Measurements from ENCODE around the gene DNAJB2. TPM values are rescaled to one million over a fixed set of nuclear protein-coding genes. Genes with fewer than 3 reads are reported as not detected.
"Not testable (repeated sequence)": the region's sequence is repeated elsewhere in the genome, so short reads cannot be mapped to it uniquely, and the experiment has no call there.

DNAJB2 gene
- total RNA-seq, 2 donors from 2014 or later = 64.2 to 67.6 TPM

DNA sequence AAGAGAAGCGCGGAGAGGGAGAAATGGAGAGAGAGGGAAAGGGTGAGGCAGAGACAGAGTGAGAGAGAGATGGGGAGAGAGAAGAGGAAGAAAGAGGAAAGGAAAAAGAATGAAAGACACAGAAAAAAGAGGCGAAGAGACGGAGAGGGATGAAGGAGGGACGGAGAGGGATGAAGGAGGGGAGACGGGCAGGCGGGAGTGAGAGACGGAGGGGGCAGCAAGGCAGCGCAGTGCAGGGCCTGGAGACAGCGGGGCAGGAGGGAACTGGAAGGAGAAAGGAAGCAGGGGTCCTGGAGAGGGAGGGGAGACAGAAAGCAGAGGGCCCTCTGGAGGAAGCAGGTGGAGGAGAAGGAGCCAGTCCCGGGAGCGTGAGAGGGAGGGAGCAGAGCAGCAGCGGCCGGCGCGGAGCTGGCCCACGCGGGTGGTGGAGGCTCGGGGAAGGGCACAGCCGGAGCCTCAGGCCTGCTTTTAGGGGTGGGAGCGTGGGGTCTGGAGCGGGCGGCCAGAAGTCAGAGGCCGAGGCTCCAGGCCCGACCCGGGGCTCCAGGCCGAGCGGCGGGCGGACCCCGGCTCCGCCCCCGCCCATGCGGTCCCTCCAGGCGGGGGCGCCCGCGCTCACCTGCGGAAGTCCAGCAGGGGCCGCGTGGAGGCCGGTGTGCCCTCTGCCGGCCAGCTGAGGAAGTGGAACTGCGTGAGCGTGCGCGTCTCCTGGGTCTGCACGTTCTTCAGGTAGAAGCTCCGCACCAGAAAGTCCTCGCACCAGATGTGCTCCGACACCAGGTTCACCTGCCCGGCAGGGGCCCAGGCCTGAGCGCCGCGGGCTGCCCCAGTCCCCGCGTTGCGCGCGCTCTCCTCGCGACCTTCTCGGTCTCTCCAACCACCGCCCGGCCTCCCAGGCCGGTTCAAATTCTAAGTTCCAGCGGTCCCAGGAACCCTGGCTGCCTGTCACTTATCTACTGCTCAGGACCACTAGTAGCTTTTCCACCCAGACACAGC, 15.5 kb downstream of the DNAJB2 start:
- ATAC-seq (peak; percentile 91), DNase-seq (peak; percentile 75 to 92)
- intact Hi-C loops (cut with DNase I, micrococcal nuclease) = loop anchor here in 1 of 2 donors (10.0 kb wide), 1 partner anchor 130 kb away; the partner anchor contains the start of gene NHEJ1

DNA sequence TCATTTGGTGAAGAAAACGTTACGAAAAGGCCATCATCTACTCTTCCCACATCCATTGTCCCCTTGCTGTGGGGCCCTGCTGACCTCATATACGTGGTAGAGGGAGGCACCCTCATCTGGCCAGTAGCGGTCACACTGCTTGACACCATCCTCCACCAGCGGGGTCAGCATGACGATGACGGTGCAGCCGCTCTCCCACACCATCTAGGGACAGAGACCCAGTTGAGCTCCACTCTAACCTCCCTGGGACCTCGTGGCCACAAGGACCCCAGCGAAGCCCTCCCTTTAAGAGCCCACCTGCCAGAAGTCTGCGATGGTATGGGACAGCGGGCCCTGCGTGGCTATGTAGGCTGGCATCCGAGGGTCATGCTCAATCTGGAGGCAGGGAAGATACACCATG, 17.0 kb downstream of the DNAJB2 start:
- intact Hi-C loops (cut with DNase I, micrococcal nuclease) = loop anchor here in 1 of 2 donors (10.0 kb wide), 1 partner anchor 131 kb away; the partner anchor contains the start of gene NHEJ1
- DNase-seq = peak in 1 of 2 donors; percentile 20
- no peak for ATAC-seq

DNA sequence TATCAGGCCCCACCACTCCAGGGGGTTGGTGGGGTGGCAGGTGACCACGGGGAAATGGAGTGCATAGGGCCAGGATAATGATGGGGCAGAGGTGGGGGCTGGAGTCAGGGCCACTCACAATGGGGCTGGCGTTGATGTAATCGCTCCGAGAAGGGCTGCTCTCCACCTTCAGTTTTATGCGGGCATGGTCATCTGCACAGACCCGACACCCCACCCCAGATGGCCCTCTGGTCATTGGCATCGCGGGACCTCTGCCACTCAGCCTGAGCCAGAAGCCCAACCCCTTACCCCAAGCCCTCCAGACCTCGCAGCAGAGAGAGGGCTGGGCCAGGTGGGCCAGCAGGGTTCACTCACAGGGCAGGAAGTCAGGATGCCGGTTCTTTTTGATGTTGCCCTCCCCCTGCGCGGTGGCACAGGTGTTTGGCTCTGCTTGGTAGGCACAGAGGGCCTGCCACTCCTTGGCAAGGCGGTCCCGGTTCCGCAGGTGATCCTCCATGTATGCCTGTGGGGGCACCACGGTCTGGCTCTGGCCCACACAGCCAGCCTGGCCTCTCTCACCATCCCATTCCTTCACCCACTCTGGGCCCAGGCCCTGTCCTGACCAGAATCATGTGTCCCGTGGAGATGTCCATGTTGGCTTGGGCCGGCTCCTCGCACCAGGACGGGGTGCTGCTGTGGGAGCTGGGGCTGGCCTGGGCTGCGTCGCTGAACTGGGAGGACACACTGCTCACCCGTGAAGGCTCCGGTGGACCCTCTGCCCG, 17.6 kb downstream of the DNAJB2 start:
- intact Hi-C loops (cut with DNase I, micrococcal nuclease) = loop anchor here in 1 of 2 donors (10.0 kb wide), 1 partner anchor 132 kb away; the partner anchor contains the start of gene NHEJ1
- peak in 1 of 2 donors; percentile 21 for DNase-seq
- no peak for ATAC-seq

DNA sequence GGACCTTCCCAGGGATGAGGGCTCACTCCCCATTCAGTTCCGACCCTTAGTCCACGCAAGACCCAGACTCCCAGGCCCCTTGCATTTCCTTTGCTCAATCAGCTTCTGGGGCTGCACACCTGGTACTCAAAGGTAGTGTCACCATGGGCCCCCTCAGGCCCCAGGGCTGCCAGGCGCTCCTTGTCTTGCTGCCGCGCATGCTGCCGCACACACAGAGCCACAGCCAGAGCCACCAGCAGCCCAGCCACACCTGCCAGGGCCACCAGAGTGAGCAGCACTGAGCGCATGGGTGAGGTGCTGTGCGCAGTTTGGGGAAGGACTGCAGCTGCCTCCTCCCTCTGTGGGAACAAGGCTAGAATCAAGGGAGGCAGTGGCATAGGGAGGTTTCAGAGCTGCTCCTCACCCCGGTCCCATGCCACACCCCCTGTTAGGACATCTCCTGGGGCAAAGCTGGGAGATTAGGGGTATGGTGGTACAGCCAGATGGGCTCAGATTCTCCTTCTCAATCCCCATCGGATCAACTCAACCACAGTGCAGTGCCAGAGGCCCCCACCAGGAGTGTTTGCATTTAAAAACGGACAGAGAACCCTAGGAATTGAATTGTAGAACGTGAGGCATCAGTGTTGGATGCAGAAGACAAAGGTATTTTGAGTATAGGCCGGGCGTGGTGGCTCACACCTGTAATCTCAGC, 18.7 kb downstream of the DNAJB2 start:
- DNase-seq = no peak
- ATAC-seq = no peak
- intact Hi-C loops (cut with DNase I, micrococcal nuclease) = loop anchor here (2.0 to 10.0 kb wide), 2 partner anchors 133 to 137 kb away; partner anchors contain the start of gene NHEJ1 (in 2 of the 2)

DNA sequence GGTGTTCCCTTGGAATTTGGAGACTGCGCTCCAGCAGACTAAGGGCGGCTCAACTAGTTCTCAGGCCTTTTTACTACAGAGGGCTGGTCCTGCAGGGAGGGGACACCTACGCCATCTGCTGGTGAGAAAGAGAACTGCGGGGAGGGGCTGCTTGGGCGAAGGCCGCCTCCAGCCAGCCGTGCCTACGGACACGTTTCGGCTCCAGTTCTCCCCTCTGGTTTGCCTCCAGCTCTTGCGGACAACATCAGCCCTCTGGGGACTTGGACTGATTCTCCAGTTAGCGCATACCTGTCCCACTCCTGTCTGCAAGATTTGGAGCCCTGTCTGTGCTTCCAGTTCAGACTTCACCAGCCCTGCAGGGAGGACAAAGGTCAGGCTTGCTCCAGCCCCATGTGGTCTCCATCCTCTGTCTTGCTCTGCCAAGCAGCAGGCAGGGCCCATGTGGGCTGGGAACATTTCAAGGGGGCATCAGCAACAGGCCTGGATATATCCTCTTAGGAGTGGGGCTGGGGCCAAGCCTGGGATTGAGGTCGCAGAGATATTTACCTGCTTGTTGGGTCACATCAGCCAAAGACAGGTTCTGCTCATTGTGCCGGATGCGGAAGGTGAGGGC, 19.7 kb downstream of the DNAJB2 start:
- DNase-seq (peak; percentile 78 to 91), ATAC-seq (peak; percentile 70)
- intact Hi-C loops (cut with DNase I, micrococcal nuclease) = loop anchor here (2.0 to 10.0 kb wide), 2 partner anchors 134 to 138 kb away; partner anchors contain the start of gene NHEJ1 (in 2 of the 2)

DNA sequence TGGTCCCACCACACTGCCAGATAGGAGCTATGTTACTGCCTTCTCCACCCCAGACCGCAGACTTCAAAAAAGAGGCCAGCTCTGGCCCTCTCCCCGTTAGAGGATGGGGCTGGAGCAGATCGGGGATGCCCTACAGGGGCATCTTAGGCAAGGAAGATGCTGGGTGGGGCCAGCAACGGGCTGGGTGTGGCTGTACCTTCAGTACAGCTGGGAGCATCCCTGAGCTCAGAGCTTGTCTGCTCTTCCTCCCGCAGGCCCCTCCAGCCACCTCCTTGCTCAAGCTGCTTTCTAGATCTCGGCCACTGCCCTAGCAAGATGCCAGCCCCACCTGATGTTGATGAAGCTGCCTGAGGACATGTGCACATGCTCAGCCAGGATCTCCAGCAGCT, 20.2 kb downstream of the DNAJB2 start:
- ATAC-seq (no peak), DNase-seq (no peak)
- intact Hi-C loops (cut with DNase I, micrococcal nuclease) = loop anchor here (2.0 to 10.0 kb wide), 2 partner anchors 135 to 139 kb away; partner anchors contain the start of gene NHEJ1 (in 2 of the 2)

DNA sequence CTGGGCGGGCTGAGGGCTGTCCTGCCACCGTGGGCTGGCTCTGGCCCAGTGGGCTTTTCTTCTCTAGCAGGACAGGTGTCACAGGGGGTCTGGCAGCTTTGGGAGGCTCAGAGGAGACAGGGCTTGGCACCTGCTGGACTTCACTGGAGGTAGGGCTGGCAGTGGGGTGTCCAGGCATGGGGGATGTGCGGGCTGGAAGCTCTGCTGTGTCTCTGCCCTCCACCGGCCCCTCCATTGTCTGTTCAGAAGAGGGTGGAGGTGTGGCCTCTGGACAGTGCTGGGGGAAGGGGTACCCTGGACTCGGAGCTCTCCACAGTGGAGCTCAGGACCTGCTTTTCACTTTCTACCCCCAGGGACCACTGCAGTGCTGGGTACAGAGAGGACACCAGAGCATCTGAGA, 20.9 kb downstream of the DNAJB2 start:
- intact Hi-C loops (cut with DNase I, micrococcal nuclease) = no loop called here
- DNase-seq = no peak
- no peak for ATAC-seq

DNA sequence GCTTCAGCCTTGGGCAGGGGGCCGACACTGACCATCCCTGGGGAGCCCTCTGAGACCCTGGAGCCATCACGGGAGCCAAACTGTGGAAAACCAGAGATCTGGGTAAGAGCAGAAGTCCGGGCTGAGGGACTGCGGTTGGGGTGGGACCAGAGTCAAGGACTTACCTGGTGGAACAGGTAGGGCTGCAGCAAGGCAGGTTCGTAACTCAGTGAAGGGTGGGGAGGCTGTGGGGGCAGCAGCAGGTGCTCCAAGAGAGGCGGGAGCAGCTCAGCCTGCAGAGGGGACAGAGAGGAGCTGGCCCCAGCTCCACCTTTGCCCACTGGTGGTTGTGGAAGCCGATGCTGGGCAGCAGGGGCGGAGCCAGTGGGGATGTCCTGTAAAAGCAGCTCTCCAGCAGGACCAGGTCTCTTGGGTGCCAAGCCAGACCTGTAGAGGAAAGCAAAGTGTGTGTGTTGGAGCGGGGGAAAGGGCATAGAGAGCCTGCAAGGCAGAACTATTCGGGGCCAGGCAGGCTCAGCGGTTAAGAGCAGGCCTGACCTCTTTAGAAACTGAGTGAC, 23.3 kb downstream of the DNAJB2 start:
- DNase-seq (no peak), ATAC-seq (no peak)
- intact Hi-C loops (cut with DNase I, micrococcal nuclease) = no loop called here

DNA sequence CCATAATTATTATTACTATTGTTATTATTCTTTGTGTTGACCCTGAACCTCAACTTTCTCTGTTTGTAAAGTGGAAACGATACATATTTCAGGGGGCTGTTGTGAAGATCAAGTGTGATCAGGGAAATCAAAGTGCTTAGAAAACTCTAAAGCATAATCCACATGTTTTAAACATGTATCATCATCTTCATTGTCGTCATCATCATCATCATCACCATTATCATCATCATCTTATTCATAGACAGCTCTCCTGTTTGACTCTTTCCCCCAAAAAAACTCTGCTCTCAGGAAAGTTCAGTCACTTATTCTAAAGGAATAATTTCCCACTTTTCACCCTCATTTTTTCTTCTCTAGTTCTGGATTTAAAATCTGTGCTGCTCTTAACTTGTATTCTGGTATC, 25.1 kb downstream of the DNAJB2 start:
- no peak for ATAC-seq
- DNase-seq = no peak
- intact Hi-C loops (cut with DNase I, micrococcal nuclease) = no loop called here

DNA sequence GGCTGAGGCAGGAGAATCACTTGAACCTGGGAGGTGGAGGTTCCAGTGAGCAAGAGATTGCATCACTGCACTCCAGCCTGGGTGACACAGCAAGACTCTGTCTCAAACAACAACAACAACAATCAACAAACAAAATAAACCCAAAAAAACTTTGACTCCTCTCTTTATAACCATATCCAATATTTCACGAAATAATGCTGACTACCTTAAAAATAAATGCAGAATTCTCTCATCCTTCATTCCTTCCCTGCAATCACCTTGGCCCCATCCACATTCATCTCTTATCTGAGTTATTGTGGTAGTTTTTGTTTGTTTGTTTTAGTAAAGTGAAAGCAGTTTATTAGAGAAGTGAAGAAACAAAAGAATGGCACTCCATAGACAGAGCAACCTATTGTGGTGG, 26.9 kb downstream of the DNAJB2 start:
- no peak for ATAC-seq
- intact Hi-C loops (cut with DNase I, micrococcal nuclease) = no loop called here
- no peak for DNase-seq

DNA sequence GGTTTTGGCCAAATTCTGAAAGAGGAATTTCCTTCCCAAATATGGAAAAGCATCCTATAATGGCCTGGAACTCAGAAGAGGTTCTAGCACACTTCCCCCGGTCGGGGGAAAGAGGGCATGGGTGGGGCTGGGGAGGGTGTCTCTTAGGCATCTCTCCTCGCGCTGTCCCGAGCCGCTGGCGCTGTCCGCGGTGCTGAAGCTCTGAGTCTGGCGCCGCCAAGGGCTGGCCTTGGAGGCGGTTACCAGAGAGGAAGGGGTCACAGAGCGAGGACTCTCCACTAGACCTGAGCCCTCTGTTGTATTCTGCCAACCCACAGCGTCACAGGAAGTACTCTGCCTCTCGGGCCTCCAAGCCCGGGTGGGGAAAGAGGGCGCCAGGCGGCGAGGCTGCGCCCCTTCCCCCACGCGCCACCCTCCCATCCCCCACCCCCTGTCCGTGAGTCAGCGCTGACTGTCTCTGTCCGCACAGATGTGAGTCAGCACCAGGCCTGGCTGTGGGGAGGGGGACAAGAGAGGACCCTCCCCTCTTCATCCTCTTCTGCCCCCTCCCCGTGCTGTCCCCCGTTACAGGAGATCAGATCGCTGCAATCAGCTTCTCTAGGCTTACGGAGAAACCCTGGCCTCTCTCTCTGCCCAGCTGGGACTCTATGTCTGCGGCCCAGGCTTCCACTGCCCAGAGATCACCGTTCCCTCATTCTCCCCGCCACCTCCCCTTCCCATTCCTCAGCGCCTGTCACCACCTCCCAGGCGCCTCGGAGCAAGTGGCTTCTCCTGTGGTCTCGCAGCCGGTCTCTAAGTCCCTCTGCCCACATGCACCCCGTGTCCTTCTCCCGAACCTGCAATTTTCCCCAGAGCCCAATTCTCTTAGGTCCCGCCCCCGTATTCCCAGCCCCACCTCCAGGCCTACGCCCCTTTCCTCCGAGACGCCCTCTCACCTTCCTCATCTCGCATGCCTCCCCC, 29.3 kb downstream of the DNAJB2 start:
- DNase-seq = peak in 1 of 2 donors; percentile 73
- intact Hi-C loops (cut with DNase I, micrococcal nuclease) = no loop called here
- ATAC-seq = peak; percentile 70

DNA sequence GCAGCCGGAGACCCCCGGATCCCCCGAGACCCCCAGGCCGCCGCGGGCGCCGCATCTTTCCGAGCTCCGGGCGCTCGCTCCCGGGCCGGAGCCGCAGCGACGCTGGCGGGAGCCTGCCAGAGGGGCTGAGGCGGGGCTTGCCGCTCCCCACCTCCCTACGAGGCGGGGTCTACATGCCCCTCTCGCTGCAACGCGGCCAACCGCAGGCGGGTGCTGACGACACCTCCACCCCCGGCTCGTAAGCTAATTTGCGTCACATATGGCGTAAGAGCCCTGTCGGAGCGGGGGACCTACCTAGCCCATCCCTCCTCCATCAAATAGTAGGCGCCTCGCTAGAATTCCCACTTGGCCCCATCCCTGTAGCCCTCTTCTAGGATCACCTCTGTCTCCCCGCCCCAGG, 30.1 kb downstream of the DNAJB2 start, which contains the start of gene PTPRN:
Gene PTPRN, minus strand, starts transcription at position 124 of the 400 bp plus-strand sequence. Its CDS starts 69 bp downstream, at position 55.
- intact Hi-C loops (cut with DNase I, micrococcal nuclease) = no loop called here
- ATAC-seq = no peak
- DNase-seq = no peak

DNA sequence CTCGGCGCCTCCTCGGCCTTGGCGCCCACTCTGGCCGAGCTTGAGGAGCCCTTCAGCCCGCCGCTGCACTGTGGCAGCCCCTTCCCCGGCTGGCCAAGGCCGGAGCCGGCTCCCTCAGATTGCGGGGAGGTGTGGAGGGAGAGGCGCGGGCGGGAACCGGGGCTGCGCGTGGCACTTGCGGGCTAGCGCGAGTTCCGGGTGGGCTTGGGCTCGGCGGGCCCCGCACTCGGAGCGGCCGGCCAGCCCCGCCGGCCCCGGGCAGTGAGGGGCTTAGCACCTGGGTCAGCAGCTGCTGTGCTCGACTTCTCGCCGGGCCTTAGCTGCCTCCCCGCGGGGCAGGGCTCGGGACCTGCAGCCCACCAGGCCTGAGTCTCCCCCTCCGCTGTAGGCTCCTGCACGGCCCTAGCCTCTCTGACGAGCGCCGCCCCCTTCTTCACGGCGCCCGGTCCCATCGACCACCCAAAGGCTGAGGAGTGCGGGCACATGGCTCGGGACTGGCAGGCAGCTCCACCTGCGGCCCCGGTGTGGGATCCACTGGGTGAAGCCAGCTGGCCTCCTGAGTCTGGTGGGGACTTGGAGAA, 33.6 kb downstream of the DNAJB2 start:
- DNase-seq; intact Hi-C loops (cut with DNase I, micrococcal nuclease); ATAC-seq: not testable (repeated sequence)

DNA sequence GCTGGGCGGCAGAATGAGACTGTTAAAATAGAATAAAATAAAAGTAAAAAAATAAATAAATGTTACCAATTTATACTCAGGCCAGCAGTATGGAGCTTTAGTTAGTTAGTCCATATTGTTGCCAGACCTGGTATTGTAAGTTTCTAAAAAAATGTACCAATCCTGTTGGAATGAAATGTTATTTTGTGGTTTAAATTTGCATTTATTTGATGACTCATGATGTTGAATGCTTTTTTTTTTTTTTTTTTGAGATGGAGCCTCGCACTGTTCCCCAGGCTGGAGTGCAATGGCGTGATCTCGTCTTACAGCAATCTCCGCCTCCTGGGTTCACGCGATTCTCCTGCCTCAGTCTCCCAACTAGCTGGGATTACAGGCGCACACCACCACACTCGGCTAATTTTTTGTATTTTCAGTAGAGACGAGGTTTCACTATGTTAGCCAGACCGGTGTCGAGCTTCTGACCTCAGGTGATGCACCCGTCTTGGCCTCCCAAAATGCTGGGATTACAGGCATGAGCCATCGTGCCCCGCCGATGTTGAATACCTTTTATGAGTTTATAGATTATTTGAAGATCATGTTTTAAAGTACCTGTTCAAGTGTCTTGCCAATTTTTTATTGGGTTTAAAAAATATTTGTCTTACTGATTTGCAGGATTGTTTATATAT, 35.8 kb downstream of the DNAJB2 start:
- DNase-seq (no peak), ATAC-seq (no peak)
- intact Hi-C loops (cut with DNase I, micrococcal nuclease) = no loop called here

DNA sequence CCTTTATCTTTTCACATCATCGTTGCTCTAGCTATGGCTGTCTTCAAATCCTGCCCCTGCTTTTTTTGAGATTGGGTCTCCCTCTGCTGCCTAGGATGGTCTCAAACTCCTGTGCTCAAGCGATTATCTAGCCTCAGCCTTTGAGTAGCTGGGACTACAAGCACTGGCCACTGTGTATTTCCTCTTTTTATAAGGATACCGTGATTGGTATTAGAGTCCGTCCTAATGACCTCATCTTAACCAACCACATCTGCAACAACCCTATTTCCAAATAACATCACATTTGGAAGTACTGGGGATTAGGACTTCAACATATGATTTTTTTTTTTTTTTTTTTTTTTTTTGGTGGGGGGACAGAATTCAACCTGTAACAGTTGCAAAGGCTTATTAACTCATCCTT, 44.3 kb downstream of the DNAJB2 start:
- DNase-seq (no peak), ATAC-seq (no peak)
- intact Hi-C loops (cut with DNase I, micrococcal nuclease) = no loop called here

DNA sequence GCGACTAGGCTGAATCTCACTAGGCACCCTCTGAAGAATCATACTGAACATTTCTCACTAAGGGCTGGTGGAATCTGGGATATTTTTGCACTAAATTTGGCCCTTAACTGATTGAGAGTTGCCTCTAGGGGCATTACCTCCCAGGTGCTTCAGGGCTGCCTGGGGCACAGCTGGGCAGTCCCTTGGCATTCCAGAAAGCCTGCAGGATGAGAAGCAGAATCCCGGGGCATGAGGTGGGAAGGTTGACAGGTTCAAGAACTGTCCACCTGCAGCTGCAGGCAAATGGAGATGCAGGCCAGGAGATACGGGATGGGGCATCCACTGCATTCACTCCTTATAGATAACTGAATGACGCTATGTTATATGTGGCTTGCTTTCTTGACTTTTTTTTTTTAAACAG, 46.0 kb downstream of the DNAJB2 start:
- DNase-seq (no peak), ATAC-seq (no peak)
- intact Hi-C loops (cut with DNase I, micrococcal nuclease) = no loop called here

Measured in left colon (tissue), 2 donors.